Measurements from ENCODE around the gene PLEKHG3. TPM values are rescaled to one million over a fixed set of nuclear protein-coding genes. Genes with fewer than 3 reads are reported as not detected.

Gene PLEKHG3
- total RNA-seq, 8 experiments from 2014 or later: 5.7 to 14.1 (median 8.9) TPM

DNA sequence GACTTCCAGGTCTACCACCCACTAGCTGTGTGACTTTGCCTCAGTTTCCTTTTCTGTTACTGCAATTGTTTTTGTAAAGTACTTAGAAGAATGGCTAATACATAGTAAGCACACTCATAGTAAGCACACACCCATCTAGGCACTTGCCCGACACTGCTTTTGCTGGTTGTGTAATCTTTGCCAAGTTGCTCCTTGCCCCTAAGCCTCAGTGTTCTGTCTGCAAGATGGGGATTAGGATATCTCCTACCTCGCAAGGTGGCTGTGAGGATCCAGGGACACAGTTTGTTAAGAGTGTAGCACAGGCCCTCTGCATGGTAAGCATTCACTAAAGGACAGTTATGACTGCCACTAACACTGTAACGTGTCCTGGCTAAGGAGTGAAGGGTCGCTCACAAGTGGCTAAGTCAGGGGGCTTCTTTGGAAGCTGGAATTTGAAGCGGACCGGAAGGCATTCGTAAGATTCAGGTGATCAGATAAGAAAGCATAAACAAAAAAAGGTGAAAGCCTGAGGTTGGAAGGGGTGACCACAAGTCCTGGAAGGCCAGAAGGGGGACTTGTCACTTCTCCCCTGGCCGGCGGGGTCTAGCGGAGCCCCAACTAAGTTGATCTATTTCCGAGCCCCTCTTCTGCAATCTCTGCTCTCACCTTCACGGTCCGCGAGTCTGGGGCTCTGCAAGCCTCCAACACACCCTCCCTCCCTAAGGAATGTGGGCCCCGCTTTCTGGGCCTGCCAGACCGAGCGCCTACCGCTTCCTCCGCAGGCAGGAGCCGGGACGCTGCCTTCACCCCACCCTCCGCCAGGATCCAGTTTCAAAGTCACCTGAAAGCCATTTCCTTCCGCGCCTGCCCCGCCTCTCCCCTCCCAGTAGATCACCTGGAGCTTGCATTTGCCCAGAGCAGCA lies 1.5 kb upstream of the PLEKHG3 start:
- H3K27ac ChIP-seq: no peak overlapping the region
- 44 to 90% (median 72%) methylated on average over 1 to 17 of the region's 25 CpGs for WGBS, 10 experiments
- no peak overlapping the region for H3K4me3 ChIP-seq
- in situ Hi-C loops (cut with MboI; ENCODE audit: low pct_unique_long_range_greater_than_20kb in 2 of 9, low sequenced_read_pairs in 9 of 9, unreplicated experiment in 9 of 9): no loop called here
- peaks cover 31 to 49% of the 10 kb centered on the region in 2 donors for H3K4me1 ChIP-seq (replicated peaks in 1 of 2)
- ATAC-seq (replicated peaks in 6 of 8): no peak

DNA sequence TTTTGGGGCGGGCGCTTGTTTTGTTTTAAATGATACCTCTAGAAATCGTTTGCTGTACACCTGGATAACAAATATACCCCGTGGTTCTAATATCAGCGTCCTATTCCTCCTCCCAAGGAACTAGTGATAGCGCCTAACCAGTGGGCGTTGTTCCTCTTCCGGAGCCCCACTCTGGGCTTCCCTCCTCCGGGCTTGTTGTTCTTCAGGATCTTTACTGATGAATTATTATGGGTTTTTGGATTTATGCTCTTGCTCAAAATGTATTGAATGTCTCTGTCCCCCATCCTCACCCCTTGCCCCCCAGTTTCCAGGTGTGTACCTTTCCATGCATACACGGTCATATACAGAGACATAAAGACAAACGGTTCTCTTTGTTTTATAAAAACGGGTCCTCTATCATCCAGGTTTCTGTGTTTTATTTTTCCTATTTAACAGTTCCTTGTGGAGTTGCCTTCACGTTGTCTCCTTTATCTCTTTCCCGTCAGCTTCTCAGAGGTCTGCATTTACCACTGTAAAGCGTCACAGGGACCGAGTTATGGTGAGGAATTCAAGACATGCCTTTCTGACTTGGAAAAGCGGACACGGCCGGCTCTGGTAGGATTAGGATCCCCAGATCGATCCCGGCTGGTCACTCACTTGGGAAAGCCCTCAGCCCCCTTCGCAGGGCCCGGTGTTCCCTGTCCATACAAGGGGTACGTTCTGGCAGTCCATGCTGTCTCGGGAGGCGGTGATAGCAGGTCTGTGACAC lies 655 bp upstream of the PLEKHG3 start:
- Histone ChIP-seq H3K4me1 (replicated peaks in 1 of 2) (peaks cover 40 to 57% of the 10 kb centered on the region in 2 donors), H3K27ac (peak overlapping the region in 1 of 2 donors; percentile 23), H3K4me3 (peak overlapping the region; percentile 47 to 69 (median 54))
- ATAC-seq (replicated peaks in 6 of 8): peak in 1 of 8 experiments; percentile 3
- in situ Hi-C loops (cut with MboI; ENCODE audit: low pct_unique_long_range_greater_than_20kb in 2 of 9, low sequenced_read_pairs in 9 of 9, unreplicated experiment in 9 of 9): no loop called here
- WGBS, 10 experiments: 8 to 80% (median 43%) methylated on average over 2 to 14 of the region's 26 CpGs; no CpG with 5 or more reads in 1 of the 10 experiments

DNA sequence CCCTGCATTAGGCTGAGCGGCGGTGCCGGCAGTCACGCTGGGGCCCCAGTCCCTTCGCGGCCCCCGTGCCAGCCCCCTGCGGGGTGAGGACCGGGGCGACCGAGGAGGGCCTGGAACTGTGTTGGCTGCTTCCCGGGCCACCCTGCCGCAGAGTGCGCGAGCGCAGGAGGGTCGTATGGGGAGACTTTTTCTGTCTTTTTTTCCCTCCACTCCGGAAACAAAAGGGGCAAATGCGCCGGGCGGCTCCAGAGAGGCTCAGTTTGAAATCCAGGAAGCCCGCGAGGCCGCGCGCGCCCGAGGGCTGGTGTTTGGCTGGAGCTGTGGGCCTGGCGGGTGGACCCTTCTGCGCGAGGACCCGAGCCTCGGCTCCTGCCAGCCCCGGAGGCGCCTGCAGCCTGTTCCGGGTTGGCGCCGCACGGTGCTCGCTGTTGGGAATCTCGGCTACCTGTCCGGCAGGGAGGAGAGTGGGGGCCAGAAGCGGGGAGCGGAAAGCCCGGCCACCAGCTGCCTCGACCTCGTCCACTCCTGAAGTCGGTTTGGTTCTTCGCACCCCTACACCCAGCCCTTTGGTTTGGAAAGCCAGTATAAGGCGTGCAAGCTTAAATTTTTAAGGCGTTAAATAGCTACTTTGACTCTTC lies 638 bp downstream of the PLEKHG3 start:
- Histone ChIP-seq H3K27ac (peak overlapping the region in 1 of 2 donors; percentile 42), H3K4me1 (replicated peaks in 1 of 2) (peaks cover 40 to 67% of the 10 kb centered on the region in 2 donors), H3K4me3 (peak overlapping the region; percentile 47 to 69 (median 54))
- 1 to 4% (median 2%) methylated on average over 5 to 37 of the region's 51 CpGs; no CpG with 5 or more reads in 6 of the 10 experiments for WGBS, 10 experiments
- in situ Hi-C loops (cut with MboI; ENCODE audit: low pct_unique_long_range_greater_than_20kb in 2 of 9, low sequenced_read_pairs in 9 of 9, unreplicated experiment in 9 of 9): no loop called here
- ATAC-seq (replicated peaks in 6 of 8): peak; percentile 7 to 48 (median 28)

DNA sequence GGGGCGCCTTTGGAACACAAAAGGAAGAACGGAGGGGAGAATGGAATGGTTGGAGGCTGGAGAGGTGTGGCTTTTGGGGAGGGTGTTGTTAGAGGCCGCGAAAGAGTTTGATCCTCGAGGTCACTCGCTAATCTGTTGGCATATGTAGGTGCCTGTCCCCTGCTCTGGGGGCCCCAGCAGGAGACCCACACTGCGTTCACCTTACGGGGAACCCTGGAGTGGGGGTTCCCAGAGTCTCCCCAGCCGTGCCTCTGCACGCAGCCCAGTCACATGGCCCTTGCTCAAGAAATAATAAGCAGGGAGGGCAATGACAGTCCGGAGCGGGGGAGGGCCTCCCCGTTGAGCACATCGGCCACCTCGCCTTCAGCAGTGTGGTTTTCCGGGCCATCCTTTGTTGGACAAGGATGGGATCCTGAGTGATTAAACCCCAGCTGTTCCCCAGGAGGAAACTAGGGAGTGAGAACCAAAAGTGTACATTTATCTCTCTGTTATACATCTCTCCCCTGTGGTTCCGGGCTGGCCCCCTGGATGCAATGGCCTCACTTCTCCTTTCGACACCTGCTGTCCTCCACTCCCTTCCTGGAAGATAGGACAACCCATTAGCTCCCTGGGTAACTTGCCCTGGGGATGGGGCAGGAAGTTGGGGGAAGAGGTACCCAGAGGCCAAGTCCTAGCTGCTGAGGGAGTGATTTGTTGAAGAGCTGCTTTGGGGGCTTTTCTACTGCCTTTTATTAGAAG lies 1.3 kb downstream of the PLEKHG3 start:
- peak in 2 of 8 experiments; percentile 2 to 4 for ATAC-seq (replicated peaks in 6 of 8)
- Histone ChIP-seq H3K4me3 (peak overlapping the region; percentile 47 to 69 (median 54)), H3K4me1 (replicated peaks in 1 of 2) (peaks cover 40 to 67% of the 10 kb centered on the region in 2 donors), H3K27ac (no peak overlapping the region)
- in situ Hi-C loops (cut with MboI; ENCODE audit: low pct_unique_long_range_greater_than_20kb in 2 of 9, low sequenced_read_pairs in 9 of 9, unreplicated experiment in 9 of 9): no loop called here
- 0 to 30% (median 0%) methylated on average over 2 to 6 of the region's 18 CpGs; no CpG with 5 or more reads in 3 of the 10 experiments for WGBS, 10 experiments

DNA sequence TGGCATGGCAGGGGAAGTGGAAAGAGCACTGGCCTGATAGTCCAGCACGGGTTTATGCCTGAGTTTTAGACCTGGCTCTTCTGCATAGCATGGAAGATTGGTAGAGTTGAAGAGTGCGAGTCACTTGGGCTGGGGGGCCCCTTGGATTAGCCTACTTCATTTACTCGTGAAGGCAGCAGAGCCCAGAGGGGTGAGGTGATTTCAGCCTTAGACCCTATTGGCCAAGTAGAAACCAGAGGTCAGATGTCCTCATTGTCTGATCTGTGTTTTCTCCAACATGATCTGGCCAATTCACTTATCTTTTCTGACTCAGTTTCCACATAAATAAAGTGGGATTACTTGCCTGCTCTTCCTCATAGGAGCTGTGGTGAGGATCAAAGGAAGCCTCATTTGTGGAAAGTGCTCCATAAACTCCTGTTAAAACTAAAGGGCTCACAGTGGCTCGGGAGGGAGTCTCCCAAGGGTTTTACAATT lies 1.9 kb downstream of the PLEKHG3 start:
- ATAC-seq (replicated peaks in 6 of 8): no peak
- Histone ChIP-seq H3K4me3 (peak overlapping the region in 1 of 5 donors; percentile 54), H3K4me1 (replicated peaks in 1 of 2) (peaks cover 40 to 67% of the 10 kb centered on the region in 2 donors), H3K27ac (no peak overlapping the region)
- 0 to 50% (median 25%) methylated on average over 1 to 3 of the region's 4 CpGs; no CpG with 5 or more reads in 5 of the 10 experiments for WGBS, 10 experiments
- in situ Hi-C loops (cut with MboI; ENCODE audit: low pct_unique_long_range_greater_than_20kb in 2 of 9, low sequenced_read_pairs in 9 of 9, unreplicated experiment in 9 of 9): no loop called here

DNA sequence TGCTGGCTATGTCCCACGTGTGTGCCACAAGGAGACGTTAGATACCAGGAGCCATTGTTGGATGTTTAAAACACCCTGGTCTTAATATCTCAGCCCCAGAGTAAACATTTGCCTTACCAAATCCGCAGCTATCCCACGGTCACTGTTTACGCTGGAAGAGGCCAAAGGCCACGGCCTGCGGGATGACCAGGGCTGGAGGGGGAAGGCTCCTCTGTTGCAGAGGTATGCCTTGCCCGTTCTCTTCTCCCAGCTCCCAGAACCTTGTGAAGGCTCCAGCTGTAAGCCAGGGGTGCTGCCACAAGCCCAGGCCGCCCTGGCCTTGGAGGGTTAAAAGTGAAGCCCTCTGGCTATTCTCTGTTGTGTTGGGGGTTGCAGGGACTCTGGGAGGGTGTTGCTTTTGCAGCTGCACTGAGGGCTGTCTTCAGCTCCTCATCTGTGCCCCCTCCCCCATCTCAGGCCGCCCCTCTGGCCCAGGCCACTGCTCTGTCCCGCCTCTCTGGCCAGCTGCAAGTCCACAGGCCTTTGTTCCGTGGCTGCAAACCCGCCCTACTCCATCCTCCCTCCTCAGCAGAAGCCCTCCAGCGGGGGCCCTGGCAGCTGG lies 2.5 kb downstream of the PLEKHG3 start:
- 20 to 100% (median 57%) methylated on average over 2 to 7 of the region's 14 CpGs; no CpG with 5 or more reads in 2 of the 10 experiments for WGBS, 10 experiments
- H3K4me1 ChIP-seq (replicated peaks in 1 of 2): peaks cover 40 to 63% of the 10 kb centered on the region in 2 donors
- ATAC-seq (replicated peaks in 6 of 8): no peak
- in situ Hi-C loops (cut with MboI; ENCODE audit: low pct_unique_long_range_greater_than_20kb in 2 of 9, low sequenced_read_pairs in 9 of 9, unreplicated experiment in 9 of 9): no loop called here
- no peak overlapping the region for H3K27ac ChIP-seq
- no peak overlapping the region for H3K4me3 ChIP-seq

DNA sequence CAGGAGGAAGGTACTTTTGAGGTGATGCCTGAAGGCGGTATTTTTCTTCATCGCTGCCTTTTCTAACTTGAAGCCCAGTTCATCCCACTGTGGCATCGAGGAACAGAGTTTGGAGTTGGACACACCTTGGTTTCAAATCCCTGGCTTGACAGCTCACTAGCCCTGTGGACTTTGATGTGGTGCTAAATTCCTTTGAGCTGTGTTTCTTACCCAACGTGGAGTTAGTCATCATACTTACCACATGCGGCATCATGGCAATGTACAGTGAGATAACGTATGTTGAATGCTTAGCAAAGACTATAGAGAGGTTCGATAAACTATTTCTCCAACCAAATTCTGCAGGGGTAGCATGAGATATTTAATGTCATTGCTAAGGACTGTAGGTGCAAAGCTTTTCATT lies 3.4 kb downstream of the PLEKHG3 start:
- Histone ChIP-seq H3K4me1 (replicated peaks in 1 of 2) (peaks cover 40 to 57% of the 10 kb centered on the region in 2 donors), H3K27ac (no peak overlapping the region), H3K4me3 (no peak overlapping the region)
- ATAC-seq (replicated peaks in 6 of 8): no peak
- WGBS, 10 experiments: 40 to 94% (median 62%) methylated on average over 1 to 7 of the region's 7 CpGs
- in situ Hi-C loops (cut with MboI; ENCODE audit: low pct_unique_long_range_greater_than_20kb in 2 of 9, low sequenced_read_pairs in 9 of 9, unreplicated experiment in 9 of 9): no loop called here

DNA sequence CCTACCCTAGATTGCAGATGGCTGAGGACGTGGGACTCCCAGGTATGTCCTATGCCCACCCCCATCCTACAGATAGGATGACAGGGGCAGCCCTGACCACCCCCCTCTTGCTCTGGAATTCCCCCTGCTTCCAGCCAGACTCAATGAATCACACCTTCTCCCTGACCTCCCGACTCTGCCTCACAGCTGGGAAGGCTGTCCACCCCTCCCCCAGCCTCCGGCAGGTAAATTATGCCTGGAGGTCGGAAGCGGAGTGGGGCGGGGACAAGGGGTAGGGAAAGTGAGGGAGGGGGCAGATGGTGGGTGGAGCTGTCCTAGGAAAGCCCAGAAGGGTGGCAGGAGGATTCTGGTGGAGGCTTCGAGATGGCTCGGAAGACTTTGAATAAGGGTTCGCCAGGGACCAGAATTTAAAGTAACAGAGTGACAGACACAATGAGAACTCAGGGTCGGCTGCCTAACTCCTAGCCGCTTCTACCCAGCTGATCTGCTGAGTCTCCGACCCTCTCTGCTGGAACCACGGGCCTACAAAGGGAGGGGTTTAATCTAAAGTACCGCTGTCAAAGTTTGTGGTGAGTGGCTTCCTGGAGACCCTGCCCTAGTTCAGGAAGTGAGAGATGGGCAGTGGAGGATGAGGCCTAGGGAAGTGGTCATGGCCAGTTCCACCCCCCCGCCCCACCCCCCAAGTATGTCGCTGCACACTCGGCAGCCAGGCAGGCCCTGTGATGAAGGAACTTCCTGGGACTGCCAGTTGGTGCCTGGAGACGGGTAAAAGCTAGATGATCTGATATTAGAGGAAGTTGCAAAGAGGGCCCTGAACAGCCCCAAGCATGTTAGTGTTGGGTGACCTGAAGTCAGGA lies 4.2 kb downstream of the PLEKHG3 start:
- 20 to 30% methylated on average over 1 to 7 of the region's 18 CpGs; no CpG with 5 or more reads in 8 of the 10 experiments for WGBS, 10 experiments
- peaks cover 37 to 50% of the 10 kb centered on the region in 2 donors for H3K4me1 ChIP-seq (replicated peaks in 1 of 2)
- in situ Hi-C loops (cut with MboI; ENCODE audit: low pct_unique_long_range_greater_than_20kb in 2 of 9, low sequenced_read_pairs in 9 of 9, unreplicated experiment in 9 of 9): no loop called here
- H3K27ac ChIP-seq: no peak overlapping the region
- peak in 4 of 8 experiments; percentile 1 to 37 (median 14) for ATAC-seq (replicated peaks in 6 of 8)
- H3K4me3 ChIP-seq: peak overlapping the region in 1 of 5 donors; percentile 5

DNA sequence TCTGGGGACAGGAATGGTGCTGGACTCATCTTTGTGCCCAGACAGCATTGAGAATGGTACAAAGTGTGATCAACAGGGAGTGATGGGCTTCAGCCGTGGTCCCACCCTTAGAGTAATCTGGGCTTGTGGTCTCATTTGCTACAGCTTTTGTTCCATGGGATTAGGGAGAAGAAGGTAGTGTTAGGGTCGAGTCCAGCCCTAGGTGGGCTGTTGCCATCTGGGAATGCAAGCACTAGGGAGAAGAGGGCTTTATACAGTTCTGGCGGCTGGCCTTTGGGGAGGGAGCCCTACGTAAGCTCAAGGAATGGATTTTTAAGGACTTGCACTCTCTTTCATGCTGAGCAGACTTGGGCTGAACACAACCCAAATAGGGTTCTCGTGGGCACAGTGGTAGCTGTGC lies 4.9 kb downstream of the PLEKHG3 start:
- in situ Hi-C loops (cut with MboI; ENCODE audit: low pct_unique_long_range_greater_than_20kb in 2 of 9, low sequenced_read_pairs in 9 of 9, unreplicated experiment in 9 of 9): no loop called here
- ATAC-seq (replicated peaks in 6 of 8): no peak
- H3K4me3 ChIP-seq: no peak overlapping the region
- WGBS, 10 experiments: 40 to 94% (median 80%) methylated on average over 1 to 4 of the region's 5 CpGs; no CpG with 5 or more reads in 4 of the 10 experiments
- H3K27ac ChIP-seq: no peak overlapping the region
- H3K4me1 ChIP-seq (replicated peaks in 1 of 2): peaks cover 32 to 46% of the 10 kb centered on the region in 2 donors

DNA sequence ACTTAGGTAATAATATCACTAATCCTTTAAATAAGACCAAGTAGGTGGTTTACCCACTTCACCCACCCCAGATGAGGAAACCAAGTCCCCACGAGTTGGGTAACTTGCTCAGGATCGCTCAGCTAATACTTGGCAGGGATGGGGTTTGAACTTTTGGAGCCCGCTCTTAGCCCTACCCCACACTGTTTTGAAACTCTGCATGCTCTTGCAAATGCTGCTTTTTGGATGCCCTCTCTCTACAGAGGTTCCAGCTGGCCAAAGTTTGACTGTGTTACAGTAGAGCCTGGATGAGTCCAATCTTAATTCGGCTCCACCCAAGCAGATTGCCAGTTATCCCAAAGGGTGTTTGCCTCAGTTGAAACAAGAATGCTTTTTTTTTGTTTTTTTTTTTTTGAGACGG lies 6.8 kb downstream of the PLEKHG3 start:
- Histone ChIP-seq H3K4me3 (no peak overlapping the region), H3K27ac (no peak overlapping the region), H3K4me1 (replicated peaks in 1 of 2) (peaks cover 31 to 44% of the 10 kb centered on the region in 2 donors)
- 0 to 100% (median 92%) methylated on average over 1 to 4 of the region's 5 CpGs; no CpG with 5 or more reads in 5 of the 10 experiments for WGBS, 10 experiments
- ATAC-seq (replicated peaks in 6 of 8): no peak
- in situ Hi-C loops (cut with MboI; ENCODE audit: low pct_unique_long_range_greater_than_20kb in 2 of 9, low sequenced_read_pairs in 9 of 9, unreplicated experiment in 9 of 9): no loop called here

DNA sequence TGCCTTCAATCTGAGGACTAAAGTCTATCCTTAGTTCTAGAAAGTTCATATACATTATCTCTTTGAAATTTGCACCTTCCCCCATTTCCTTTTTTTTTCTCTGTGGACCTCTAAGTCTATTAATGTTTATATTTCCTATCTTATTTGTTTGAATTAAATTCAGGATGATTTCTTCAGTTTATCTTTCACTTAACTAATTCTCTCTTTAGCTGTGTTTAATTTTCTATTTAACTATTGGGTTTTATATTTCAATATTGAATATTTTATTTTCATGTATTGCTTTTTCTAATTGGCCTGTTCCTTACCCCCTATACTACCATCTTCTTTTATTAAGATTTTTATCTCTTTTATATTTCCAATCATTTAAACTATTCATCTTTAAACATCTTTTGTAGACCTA lies 9.5 kb downstream of the PLEKHG3 start:
- ATAC-seq (replicated peaks in 6 of 8): no peak
- Histone ChIP-seq H3K4me1 (replicated peaks in 1 of 2) (peaks cover 15 to 35% of the 10 kb centered on the region in 2 donors), H3K4me3 (no peak overlapping the region), H3K27ac (no peak overlapping the region)
- in situ Hi-C loops (cut with MboI; ENCODE audit: low pct_unique_long_range_greater_than_20kb in 2 of 9, low sequenced_read_pairs in 9 of 9, unreplicated experiment in 9 of 9): no loop called here

Data from motor neuron (in vitro differentiated cells).